Activated CD4-positive, alpha-beta memory T cell treated with anti-CD3 and anti-CD28 coated beads for 36 hours (primary cell): ENCODE measurements around the gene FHL5. TPM values are rescaled to one million over a fixed set of nuclear protein-coding genes. Genes with fewer than 3 reads are reported as not detected.

Experiments used
- CTCF ChIA-PET: fragments of 350-600 bp; sonication (Branson Sonifier 250); formaldehyde crosslinking; loops from one replicate; lab custom pipeline; 2021; ENCODE audit warnings: antibody characterized with exemption, inconsistent platforms; lab: Charles Lee
- POLR2A ChIA-PET: fragments of 350-600 bp; sonication (Branson Sonifier 250); formaldehyde crosslinking; loops from one replicate; lab custom pipeline; 2021; ENCODE audit warnings: antibody characterized with exemption; lab: Charles Lee
- DNase-seq: peaks from one replicate; pipeline ENCODE4 v3.0.0-alpha.2; 2020
- H3K27ac Mint-ChIP-seq: one replicate; pipeline ENCODE4 v1.8.0; 2021; ENCODE audit warnings: mixed read lengths
- H3K27me3 Mint-ChIP-seq: one replicate; pipeline ENCODE4 v1.8.0; 2021; ENCODE audit warnings: mixed read lengths
- H3K36me3 Mint-ChIP-seq: one replicate; pipeline ENCODE4 v1.8.0; 2021; ENCODE audit warnings: mixed read lengths
- H3K4me1 Mint-ChIP-seq: one replicate; pipeline ENCODE4 v1.8.0; 2021; ENCODE audit warnings: low read depth, mixed read lengths
- H3K4me3 Mint-ChIP-seq: one replicate; pipeline ENCODE4 v1.8.0; 2021; ENCODE audit warnings: mild to moderate bottlenecking, mixed read lengths
- H3K9me3 Mint-ChIP-seq: one replicate; pipeline ENCODE4 v1.8.0; 2021; ENCODE audit warnings: mixed read lengths
- intact Hi-C: fragments of 100-400 bp; cut with micrococcal nuclease; formaldehyde crosslinking; loops from one replicate; pipeline ENCODE4 v1.15.1; 2023
- total RNA-seq, 2 experiments: library from RNA; stranded (reverse); gene quantifications; one replicate each; pipeline ENCODE4 v1.2.3, GENCODE V29; 2021

FHL5 gene
- total RNA-seq, 2 experiments from 2014 or later: not detected

DNA sequence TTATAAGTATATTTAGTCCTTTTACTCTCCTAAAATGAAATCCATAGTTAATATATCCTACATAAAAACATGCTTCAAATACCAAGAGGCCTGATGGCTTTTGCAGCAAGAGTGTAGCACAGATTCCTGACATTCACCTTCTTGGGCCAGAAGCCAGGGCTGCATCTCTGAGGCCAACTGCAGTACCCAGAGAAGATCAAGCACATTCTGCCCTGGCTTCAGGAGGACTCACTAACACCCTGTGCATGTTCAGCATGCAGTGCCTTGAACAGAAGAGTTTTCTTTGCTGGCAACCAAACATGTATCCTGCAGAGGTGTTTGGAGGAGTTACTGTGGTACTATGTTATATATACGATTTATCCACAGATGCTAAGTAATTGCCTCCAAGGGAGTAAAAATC, 90.3 kb downstream of the FHL5 start:
- no peaks in the 10 kb centered on the region for H3K4me1 Mint-ChIP-seq
- no peak for DNase-seq
- H3K4me3 Mint-ChIP-seq: no peak overlapping the region
- H3K36me3 Mint-ChIP-seq: no peaks in the 10 kb centered on the region
- no peak overlapping the region for H3K27ac Mint-ChIP-seq
- ChIA-PET CTCF (interaction anchor here (1.1 kb wide), 1 partner anchor 26 kb away, joined by 3 read pairs; no protein-coding TSS in a partner anchor), POLR2A (no interaction called here)
- no peaks in the 10 kb centered on the region for H3K9me3 Mint-ChIP-seq
- intact Hi-C loops: no loop called here
- H3K27me3 Mint-ChIP-seq: peaks cover 20% of the 10 kb centered on the region

DNA sequence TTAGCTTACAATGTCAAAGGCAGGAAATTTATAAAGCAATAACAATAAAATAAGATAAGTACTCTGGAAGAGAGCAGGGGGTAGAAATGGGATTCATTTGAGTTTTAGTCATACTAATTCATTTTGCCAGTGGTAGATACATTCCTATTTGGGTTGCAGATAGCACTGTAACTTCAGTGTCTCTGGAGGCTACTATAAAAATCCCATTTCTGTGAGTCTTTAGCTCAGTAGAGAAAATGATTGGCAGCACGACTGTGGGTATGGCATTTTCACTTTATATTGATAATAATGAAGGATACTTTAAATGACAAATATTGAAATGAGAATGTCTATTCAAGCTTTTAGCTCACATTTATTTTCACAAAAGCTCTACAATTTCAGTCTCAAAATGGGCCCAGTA, 93.6 kb downstream of the FHL5 start:
- Mint-ChIP-seq H3K36me3 (no peaks in the 10 kb centered on the region), H3K27ac (no peak overlapping the region), H3K27me3 (peaks cover 15% of the 10 kb centered on the region), H3K9me3 (peaks cover under 1% of the 10 kb centered on the region), H3K4me1 (no peaks in the 10 kb centered on the region), H3K4me3 (no peak overlapping the region)
- POLR2A ChIA-PET: no interaction called here
- intact Hi-C loops: no loop called here
- CTCF ChIA-PET: interaction anchor here (0.5 kb wide), 1 partner anchor 1450 kb away, joined by 4 read pairs; no protein-coding TSS in a partner anchor
- DNase-seq: no peak

DNA sequence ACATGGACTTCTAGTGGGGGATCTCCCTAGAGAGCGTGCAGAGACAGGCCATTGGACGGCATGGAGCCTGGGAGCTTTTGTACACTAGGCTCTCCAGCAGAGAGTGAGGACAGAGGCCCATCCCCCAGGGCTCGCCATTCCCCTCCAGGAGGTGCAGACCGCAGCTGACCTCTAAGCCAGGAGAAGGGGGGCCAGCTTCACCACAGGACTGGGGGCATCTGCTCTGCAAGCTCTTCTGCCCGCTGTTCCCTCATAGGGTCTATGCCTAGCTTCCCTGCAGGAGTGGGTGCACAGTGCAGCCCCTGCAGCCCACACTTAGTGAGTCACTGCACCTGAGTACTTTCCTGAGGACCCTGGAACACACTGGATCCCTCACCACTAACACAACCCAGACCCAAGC, 94.4 kb downstream of the FHL5 start:
- ChIA-PET CTCF (no interaction called here), POLR2A (no interaction called here)
- Mint-ChIP-seq H3K9me3 (peaks cover 2% of the 10 kb centered on the region), H3K4me1 (no peaks in the 10 kb centered on the region), H3K4me3 (no peak overlapping the region), H3K27me3 (peaks cover 11% of the 10 kb centered on the region), H3K36me3 (no peaks in the 10 kb centered on the region), H3K27ac (no peak overlapping the region)
- DNase-seq: no peak
- intact Hi-C loops: no loop called here

DNA sequence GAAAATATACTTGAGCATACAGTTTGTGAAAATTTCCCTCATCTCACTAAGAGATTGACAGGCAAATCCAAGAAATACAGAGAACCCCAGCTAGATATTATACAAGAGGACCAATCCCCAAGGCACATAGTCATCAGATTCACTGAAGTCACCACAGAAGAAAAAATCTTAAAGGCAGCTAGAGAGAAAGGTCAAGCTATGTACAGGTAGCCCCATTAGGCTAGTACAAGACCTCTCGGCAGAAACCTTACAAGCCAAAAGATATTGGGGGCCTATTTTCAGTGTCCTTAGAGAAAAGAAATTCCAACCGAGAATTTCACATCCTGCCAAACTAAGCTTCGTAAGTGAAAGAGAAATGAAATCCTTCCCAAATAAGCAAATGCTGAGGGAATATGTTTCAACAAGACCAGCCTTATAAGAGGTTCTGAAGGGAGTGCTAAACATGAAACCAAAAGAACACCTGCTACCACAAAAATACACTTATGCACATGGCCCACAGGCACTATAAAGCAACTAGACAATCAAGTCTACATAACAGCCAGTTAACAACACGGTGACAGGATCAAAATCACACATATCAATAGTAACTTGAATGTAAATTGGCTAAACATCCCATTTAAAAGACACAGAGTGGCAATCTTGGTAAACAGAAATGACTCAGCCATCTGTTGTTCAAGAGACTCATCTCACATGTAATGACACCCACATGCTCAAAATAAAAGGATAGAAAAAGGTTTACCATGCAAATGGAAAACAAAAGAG, 96.3 kb downstream of the FHL5 start:
- Mint-ChIP-seq H3K27ac (no peak overlapping the region), H3K9me3 (peaks cover 4% of the 10 kb centered on the region), H3K4me3 (no peak overlapping the region), H3K4me1 (no peaks in the 10 kb centered on the region), H3K27me3 (peaks cover 6% of the 10 kb centered on the region), H3K36me3 (no peaks in the 10 kb centered on the region)
- POLR2A ChIA-PET: no interaction called here
- CTCF ChIA-PET: no interaction called here
- intact Hi-C loops: no loop called here
- DNase-seq: no peak

Other genes starting within 250 kb of the FHL5 start
- 10 to 100 TPM; 28.8 to 29.7 TPM for gene UFL1, start 41.3 kb upstream of the FHL5 start, total RNA-seq